Liver (tissue), 9 donors: ENCODE results near the gene COPS7A. TPM values are rescaled to one million over a fixed set of nuclear protein-coding genes. Genes with fewer than 3 reads are reported as not detected.
"Not testable (repeated sequence)": the region's sequence is repeated elsewhere in the genome, so short reads cannot be mapped to it uniquely, and the experiment has no call there.

Source experiments
- DNase-seq: peaks from one replicate; pipeline ENCODE4 v3.0.0-alpha.2; 2017; ENCODE audit warnings: low spot score
- H3K27ac ChIP-seq, 2 donors: one replicate each; pipeline ENCODE4 v1.7.0; 2013; ENCODE audit warnings: inconsistent platforms in 2 of 2, low read length in 2 of 2, control low read depth in 1 of 2, low read depth in 1 of 2, mild to moderate bottlenecking in 1 of 2
- H3K27me3 ChIP-seq, 4 donors: one replicate each; pipeline versions ENCODE4 v1.6.1 to v1.7.0; 2013; ENCODE audit warnings: low read length in 3 of 4, inconsistent platforms in 1 of 4, mild to moderate bottlenecking in 1 of 4, moderate library complexity in 1 of 4; ENCODE audit not compliant: control insufficient read depth in 4 of 4, insufficient read depth in 4 of 4
- H3K36me3 ChIP-seq, 4 donors: one replicate each; pipeline versions ENCODE4 v1.6.1 to v1.7.0; 2013; ENCODE audit warnings: low read length in 3 of 4, mild to moderate bottlenecking in 3 of 4, low read depth in 1 of 4, moderate library complexity in 1 of 4; ENCODE audit not compliant: control insufficient read depth in 4 of 4, insufficient read depth in 3 of 4
- H3K4me1 ChIP-seq, 4 donors: one replicate each; pipeline versions ENCODE4 v1.6.1 to v1.7.0; 2013; ENCODE audit warnings: low read length in 3 of 4, mild to moderate bottlenecking in 3 of 4, moderate library complexity in 1 of 4; ENCODE audit not compliant: control insufficient read depth in 4 of 4, insufficient read depth in 4 of 4
- H3K4me3 ChIP-seq, 3 donors: one replicate each; pipeline versions ENCODE4 v1.6.1 to v1.7.0; 2013; ENCODE audit warnings: low read length in 3 of 3, control low read depth in 1 of 3, low read depth in 1 of 3, mild to moderate bottlenecking in 1 of 3
- H3K9ac ChIP-seq, 2 donors: one replicate each; pipeline ENCODE4 v1.7.0; 2013; ENCODE audit warnings: low read length in 2 of 2, mild to moderate bottlenecking in 2 of 2, moderate library complexity in 2 of 2, control low read depth in 1 of 2, low read depth in 1 of 2
- H3K9me3 ChIP-seq, 4 donors: one replicate each; pipeline versions ENCODE4 v1.6.1 to v1.7.0; 2013; ENCODE audit warnings: low read length in 3 of 4; ENCODE audit not compliant: control insufficient read depth in 4 of 4
- FOXA1 ChIP-seq: IDR thresholded peaks from 2 replicates; pipeline ENCODE4 v1.6.1; 2016; ENCODE audit warnings: antibody characterized with exemption
- FOXA2 ChIP-seq: IDR thresholded peaks from 2 replicates; pipeline ENCODE4 v1.6.1; 2016; ENCODE audit warnings: antibody characterized with exemption
- GABPA ChIP-seq, 2 donors: IDR thresholded peaks in 1 of 2; conservative IDR thresholded peaks in 1 of 2; 2 replicates each; pipeline ENCODE4 v1.6.1; 2016; ENCODE audit warnings: antibody characterized with exemption in 2 of 2, mild to moderate bottlenecking in 1 of 2, moderate library complexity in 1 of 2
- HNF4A ChIP-seq, 2 donors: conservative IDR thresholded peaks; 2 replicates each; pipeline ENCODE4 v1.6.1; 2016; ENCODE audit warnings: antibody characterized with exemption in 2 of 2, mild to moderate bottlenecking in 2 of 2
- JUND ChIP-seq, 2 donors: IDR thresholded peaks; 2 replicates each; pipeline ENCODE4 v1.6.1; 2016; ENCODE audit warnings: antibody characterized with exemption in 2 of 2
- NR2F2 ChIP-seq: IDR thresholded peaks from 2 replicates; pipeline ENCODE4 v1.6.1; 2016; ENCODE audit warnings: antibody characterized with exemption
- RXRA ChIP-seq, 2 donors: IDR thresholded peaks; 2 replicates each; pipeline ENCODE4 v1.6.1; 2017 to 2018; ENCODE audit warnings: antibody characterized with exemption in 2 of 2, mild to moderate bottlenecking in 1 of 2
- TAF1 ChIP-seq: conservative IDR thresholded peaks from 2 replicates; pipeline ENCODE4 v1.6.1; 2016; ENCODE audit warnings: antibody characterized with exemption, mild to moderate bottlenecking
- YY1 ChIP-seq: IDR thresholded peaks from 2 replicates; pipeline ENCODE4 v1.6.1; 2016; ENCODE audit warnings: antibody characterized with exemption, mild to moderate bottlenecking
- WGBS: extraction: QIAGEN DNeasy Blood & Tissue Kit; methylation state at CpG from one replicate; pipeline ENCODE4 v1.1.7; 2013; 5-methylcytosine and 5-hydroxymethylcytosine counted together
- polyA plus RNA-seq, 2 donors: library from polyadenylated mRNA; stranded (reverse) in 1 of 2; unstranded in 1 of 2; fragments of 200-250 nt in 1 of 2; fragments of >200 nt in 1 of 2; fragmentation: Nextera tagmentation in 1 of 2; extraction: Ambion mirVana in 1 of 2; gene quantifications; one replicate each; pipeline versions ENCODE4 v1.2.1 to v1.2.3, GENCODE V29; 2013 to 2015
- total RNA-seq, 2 donors: library from RNA; depleted of rRNA; stranded (reverse); fragments of >200 nt; gene quantifications; one replicate each; pipeline ENCODE4 v1.2.3, GENCODE V29; 2014
- TF ChIP-seq, protein P1 (sequence below): IDR thresholded peaks from 2 replicates; pipeline ENCODE4 v1.6.1; 2016; ENCODE audit warnings: antibody characterized with exemption
- TF ChIP-seq, protein P2 (sequence below): IDR thresholded peaks from 2 replicates; pipeline ENCODE4 v1.6.1; 2016; ENCODE audit warnings: antibody characterized with exemption, mild to moderate bottlenecking
- TF ChIP-seq, protein P3 (sequence below): IDR thresholded peaks from 2 replicates; pipeline ENCODE4 v1.6.1; 2016; ENCODE audit warnings: antibody characterized with exemption
- donor health status: healthy.
- donor health status: healthy.
- donor health status: healthy.
- donor health status: healthy.
- donor health status: healthy.

The COPS7A gene
- total and polyA plus RNA-seq, 4 donors = 26.0 to 37.7 (median 32.4) TPM

DNA sequence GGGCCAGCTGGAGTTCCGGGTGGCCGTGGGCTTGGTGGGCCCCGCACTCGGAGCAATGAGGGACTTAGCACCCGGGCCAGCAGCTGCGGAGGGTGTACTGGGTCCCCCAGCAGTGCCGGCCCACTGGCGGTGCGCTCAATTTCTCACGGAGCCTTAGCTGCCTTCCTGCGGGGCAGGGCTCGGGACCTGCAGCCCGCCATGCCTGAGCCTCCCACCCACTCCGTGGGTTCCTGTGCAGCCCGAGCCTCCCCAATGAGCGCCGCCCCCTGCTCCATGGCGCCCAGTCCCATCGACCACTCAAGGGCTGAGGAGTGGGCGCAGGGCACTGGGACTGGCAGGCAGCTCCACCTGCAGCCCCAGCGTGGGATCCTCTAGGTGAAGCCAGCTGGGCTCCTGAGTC is 15.5 kb upstream of the COPS7A start:
- not testable (repeated sequence) for DNase-seq, H3K36me3 ChIP-seq, H3K4me1 ChIP-seq, H3K9me3 ChIP-seq, H3K4me3 ChIP-seq, H3K9ac ChIP-seq, H3K27ac ChIP-seq
- WGBS = 93% methylated on average over 21 of the region's 21 CpGs
- H3K27me3 ChIP-seq = peaks cover 0 to 10% (median 1%) of the 10 kb centered on the region in 4 donors

DNA sequence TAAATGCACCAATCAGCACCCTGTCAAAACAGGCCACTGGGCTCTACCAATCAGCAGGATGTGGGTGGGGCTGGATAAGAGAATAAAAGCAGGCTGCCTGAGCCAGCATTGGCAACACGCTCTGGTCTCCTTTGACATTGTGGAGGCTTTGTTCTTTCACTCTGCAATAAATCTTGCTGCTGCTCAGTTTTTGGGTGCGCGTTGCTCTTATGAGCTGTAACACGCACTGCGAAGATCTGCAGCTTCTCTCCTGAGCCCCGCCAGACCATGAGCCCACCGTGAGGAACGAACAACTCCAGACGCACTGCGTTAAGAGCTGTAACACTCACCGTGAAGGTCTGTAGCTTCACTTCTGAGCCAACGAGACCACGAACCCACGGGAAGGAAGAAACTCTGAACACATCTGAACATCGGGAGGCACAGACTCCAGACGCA is 14.9 kb upstream of the COPS7A start:
- H3K4me1 ChIP-seq = no peaks in the 10 kb centered on the region
- H3K9ac ChIP-seq = no peak overlapping the region
- H3K9me3 ChIP-seq = no peaks in the 10 kb centered on the region
- WGBS = 86% methylated on average over 16 of the region's 16 CpGs
- no peaks in the 10 kb centered on the region for H3K36me3 ChIP-seq
- no peak overlapping the region for H3K27ac ChIP-seq
- TF ChIP-seq, protein P1, sequence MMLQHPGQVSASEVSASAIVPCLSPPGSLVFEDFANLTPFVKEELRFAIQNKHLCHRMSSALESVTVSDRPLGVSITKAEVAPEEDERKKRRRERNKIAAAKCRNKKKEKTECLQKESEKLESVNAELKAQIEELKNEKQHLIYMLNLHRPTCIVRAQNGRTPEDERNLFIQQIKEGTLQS = no peak
- TF ChIP-seq TAF1 (no peak), FOXA1 (no peak), RXRA (IDR thresholded peaks at IDR 0.05) (no peak), JUND (IDR thresholded peaks at IDR 0.05) (no peak), FOXA2 (no peak)
- TF ChIP-seq, protein P2, sequence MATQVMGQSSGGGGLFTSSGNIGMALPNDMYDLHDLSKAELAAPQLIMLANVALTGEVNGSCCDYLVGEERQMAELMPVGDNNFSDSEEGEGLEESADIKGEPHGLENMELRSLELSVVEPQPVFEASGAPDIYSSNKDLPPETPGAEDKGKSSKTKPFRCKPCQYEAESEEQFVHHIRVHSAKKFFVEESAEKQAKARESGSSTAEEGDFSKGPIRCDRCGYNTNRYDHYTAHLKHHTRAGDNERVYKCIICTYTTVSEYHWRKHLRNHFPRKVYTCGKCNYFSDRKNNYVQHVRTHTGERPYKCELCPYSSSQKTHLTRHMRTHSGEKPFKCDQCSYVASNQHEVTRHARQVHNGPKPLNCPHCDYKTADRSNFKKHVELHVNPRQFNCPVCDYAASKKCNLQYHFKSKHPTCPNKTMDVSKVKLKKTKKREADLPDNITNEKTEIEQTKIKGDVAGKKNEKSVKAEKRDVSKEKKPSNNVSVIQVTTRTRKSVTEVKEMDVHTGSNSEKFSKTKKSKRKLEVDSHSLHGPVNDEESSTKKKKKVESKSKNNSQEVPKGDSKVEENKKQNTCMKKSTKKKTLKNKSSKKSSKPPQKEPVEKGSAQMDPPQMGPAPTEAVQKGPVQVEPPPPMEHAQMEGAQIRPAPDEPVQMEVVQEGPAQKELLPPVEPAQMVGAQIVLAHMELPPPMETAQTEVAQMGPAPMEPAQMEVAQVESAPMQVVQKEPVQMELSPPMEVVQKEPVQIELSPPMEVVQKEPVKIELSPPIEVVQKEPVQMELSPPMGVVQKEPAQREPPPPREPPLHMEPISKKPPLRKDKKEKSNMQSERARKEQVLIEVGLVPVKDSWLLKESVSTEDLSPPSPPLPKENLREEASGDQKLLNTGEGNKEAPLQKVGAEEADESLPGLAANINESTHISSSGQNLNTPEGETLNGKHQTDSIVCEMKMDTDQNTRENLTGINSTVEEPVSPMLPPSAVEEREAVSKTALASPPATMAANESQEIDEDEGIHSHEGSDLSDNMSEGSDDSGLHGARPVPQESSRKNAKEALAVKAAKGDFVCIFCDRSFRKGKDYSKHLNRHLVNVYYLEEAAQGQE = no peak
- DNase-seq = no peak
- H3K27me3 ChIP-seq = peaks cover 0 to 6% (median 1%) of the 10 kb centered on the region in 4 donors
- no peak overlapping the region for H3K4me3 ChIP-seq

DNA sequence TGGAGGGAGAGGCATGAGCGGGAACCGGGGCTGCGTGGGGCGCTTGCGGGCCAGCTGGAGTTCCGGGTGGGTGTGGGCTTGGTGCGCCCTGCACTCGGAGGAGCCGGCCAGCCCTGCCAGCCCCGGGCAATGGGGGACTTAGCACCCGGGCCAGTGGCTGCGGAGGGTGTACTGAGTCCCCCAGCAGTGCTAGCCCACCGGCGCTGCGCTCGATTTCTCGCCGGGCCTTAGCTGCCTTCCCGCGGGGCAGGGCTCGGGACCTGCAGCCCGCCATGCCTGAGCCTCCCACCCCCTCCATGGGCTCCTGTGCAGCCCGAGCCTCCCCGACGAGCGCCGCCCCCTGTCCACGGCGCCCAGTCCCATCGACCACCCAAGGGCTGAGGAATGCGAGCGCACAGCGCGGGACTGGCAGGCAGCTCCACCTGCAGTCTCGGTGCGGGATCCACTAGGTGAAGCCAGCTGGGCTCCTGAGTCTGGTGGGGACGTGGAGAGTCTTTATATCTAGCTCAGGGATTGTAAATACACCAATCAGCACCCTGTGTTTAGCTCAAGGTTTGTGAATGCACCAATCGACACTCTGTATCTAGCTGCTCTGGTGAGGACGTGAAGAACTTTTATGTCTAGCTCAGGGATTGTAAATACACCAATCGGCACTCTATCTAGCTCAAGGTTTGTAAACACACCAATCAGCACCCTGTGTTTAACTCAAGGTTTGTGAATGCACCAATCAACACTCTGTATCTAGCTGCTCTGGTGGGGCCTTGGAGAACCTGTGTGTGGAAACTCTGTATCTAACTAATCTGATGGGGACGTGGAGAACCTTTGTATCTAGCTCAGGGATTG is 7.6 kb upstream of the COPS7A start:
- DNase-seq, H3K4me3 ChIP-seq, H3K36me3 ChIP-seq, H3K4me1 ChIP-seq, H3K9ac ChIP-seq, H3K27me3 ChIP-seq, H3K27ac ChIP-seq, H3K9me3 ChIP-seq: not testable (repeated sequence)
- 90% methylated on average over 40 of the region's 41 CpGs for WGBS

DNA sequence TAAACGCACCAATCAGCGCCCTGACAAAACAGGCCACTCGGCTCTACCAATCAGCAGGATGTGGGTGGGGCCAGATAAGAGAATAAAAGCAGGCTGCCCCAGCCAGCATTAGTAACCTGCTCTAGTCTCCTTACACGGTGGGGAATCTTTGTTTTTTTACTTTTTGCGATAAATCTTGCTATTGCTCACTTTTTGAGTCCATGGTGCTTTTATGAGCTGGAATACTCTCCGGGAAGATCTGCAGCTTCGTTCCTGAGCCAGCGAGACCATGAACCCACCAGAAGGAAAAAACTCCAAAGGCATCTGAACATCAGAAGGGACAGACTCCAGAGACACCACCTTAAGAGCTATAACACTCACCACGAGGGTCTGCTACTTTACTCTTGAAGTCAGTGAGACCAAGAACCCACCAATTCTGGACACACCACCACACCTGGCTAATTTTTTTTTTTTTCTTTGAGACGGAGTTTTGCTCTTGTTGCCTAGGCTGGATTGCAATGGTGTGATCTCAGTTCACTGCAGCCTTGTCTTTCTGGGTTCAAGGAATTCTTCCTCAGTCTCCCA is 6.9 kb upstream of the COPS7A start:
- Histone ChIP-seq H3K9me3 (no peaks in the 10 kb centered on the region), H3K4me1 (no peaks in the 10 kb centered on the region), H3K4me3 (no peak overlapping the region), H3K27ac (no peak overlapping the region), H3K27me3 (peaks cover 0 to 3% (median 0%) of the 10 kb centered on the region in 4 donors), H3K9ac (no peak overlapping the region), H3K36me3 (no peaks in the 10 kb centered on the region)
- DNase-seq = no peak
- WGBS = 72% methylated on average over 8 of the region's 10 CpGs
- TF ChIP-seq, protein P1 = no peak
- TF ChIP-seq, protein P2 = no peak
- TF ChIP-seq RXRA (IDR thresholded peaks at IDR 0.05) = no peak
- TF ChIP-seq HNF4A (conservative IDR thresholded peaks at IDR 0.05) = no peak
- no peak for TF ChIP-seq GABPA (IDR thresholded peaks at IDR 0.05 in 1 of 2, conservative IDR thresholded peaks at IDR 0.05 in 1 of 2)
- TF ChIP-seq, protein P3, sequence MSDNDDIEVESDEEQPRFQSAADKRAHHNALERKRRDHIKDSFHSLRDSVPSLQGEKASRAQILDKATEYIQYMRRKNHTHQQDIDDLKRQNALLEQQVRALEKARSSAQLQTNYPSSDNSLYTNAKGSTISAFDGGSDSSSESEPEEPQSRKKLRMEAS = no peak
- TF ChIP-seq NR2F2 = no peak
- TF ChIP-seq YY1 = no peak
- no peak for TF ChIP-seq TAF1
- TF ChIP-seq FOXA2 = no peak
